ENCODE data around the gene RHOT2. TPM values are rescaled to one million over a fixed set of nuclear protein-coding genes. Genes with fewer than 3 reads are reported as not detected.

RHOT2 gene
- total RNA-seq, 4 donors from 2014 or later = 50.2 to 64.0 (median 55.0) TPM

DNA sequence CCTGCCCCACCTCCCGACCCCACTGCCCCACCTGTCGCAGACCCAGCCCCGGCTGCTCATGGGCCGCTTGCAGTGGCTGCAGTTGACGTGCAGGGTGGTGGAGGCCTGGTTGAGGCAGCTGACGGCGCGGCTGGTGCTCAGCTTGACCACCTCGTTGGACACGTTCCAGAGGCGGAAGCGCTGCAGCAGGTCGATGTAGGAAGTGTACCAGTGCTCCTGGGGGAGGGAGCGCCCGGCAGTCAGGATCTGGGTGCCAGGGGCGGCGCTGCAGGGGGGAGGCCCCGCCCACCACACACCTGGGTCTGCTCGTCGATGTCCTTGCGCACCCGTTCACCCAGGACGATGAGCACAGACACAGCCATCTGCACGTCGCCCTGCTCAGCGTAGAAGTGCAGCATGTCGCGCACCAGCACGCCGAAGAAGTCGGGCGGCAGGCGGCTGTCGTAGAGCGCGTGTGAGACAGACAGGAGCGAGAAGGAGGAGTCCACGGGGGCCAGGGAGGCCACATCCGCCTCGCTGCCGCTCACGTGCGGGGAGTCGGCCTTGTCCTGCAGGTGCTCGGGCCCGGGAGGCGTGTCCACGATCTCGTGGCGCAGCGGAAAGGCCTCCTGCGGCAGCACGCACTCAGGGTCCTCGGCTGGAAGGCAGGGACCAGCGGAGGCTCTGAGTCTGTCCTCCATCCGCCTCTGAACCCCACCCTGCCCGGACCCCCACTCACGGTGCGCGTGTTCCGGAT, 17.2 kb downstream of the RHOT2 start:
- Histone ChIP-seq H3K4me1 (peaks cover 0 to 81% (median 54%) of the 10 kb centered on the region in 3 donors), H3K27ac (peak overlapping the region in 3 of 4 donors; percentile 79 to 88 (median 86)), H3K9me3 (no peaks in the 10 kb centered on the region), H3K4me3 (peak overlapping the region; percentile 47 to 81), H3K27me3 (no peaks in the 10 kb centered on the region), H3K36me3 (peaks cover 0 to 46% of the 10 kb centered on the region in 2 donors)
- no CpG with 5 or more reads among the region's 61 CpGs for WGBS, 2 donors (ENCODE audit: low coverage in 1 of 2)
- no peak for TF ChIP-seq POLR2A (IDR thresholded peaks at IDR 0.05)
- TF ChIP-seq, protein P1, sequence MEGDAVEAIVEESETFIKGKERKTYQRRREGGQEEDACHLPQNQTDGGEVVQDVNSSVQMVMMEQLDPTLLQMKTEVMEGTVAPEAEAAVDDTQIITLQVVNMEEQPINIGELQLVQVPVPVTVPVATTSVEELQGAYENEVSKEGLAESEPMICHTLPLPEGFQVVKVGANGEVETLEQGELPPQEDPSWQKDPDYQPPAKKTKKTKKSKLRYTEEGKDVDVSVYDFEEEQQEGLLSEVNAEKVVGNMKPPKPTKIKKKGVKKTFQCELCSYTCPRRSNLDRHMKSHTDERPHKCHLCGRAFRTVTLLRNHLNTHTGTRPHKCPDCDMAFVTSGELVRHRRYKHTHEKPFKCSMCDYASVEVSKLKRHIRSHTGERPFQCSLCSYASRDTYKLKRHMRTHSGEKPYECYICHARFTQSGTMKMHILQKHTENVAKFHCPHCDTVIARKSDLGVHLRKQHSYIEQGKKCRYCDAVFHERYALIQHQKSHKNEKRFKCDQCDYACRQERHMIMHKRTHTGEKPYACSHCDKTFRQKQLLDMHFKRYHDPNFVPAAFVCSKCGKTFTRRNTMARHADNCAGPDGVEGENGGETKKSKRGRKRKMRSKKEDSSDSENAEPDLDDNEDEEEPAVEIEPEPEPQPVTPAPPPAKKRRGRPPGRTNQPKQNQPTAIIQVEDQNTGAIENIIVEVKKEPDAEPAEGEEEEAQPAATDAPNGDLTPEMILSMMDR (IDR thresholded peaks at IDR 0.05) = no peak
- no peak for TF ChIP-seq EP300 (IDR thresholded peaks at IDR 0.05)
- TF ChIP-seq POLR2AphosphoS5 (IDR thresholded peaks at IDR 0.05) = no peak
- no peak for ATAC-seq

DNA sequence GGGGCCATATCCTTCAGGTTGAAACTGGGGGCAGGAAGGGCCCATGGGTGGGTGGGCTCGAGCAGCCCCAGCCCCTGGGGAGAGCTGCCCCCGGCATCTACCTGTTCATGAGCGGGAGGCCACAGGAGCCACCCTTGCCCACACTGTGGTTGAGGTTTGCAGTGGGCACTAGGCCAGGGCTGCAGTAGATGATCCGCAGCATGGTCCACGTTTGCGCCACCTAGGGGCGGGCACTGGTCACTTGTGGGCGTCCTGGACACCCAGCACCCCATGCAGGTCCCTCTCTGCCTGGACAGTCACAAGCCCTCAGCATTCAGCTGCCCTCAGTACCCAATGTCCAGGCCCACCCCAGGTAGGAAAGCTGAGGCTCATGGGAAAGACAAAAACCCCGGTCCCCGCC, 18.0 kb downstream of the RHOT2 start:
- Histone ChIP-seq H3K27me3 (no peaks in the 10 kb centered on the region), H3K36me3 (peaks cover 0 to 46% of the 10 kb centered on the region in 2 donors), H3K27ac (no peak overlapping the region), H3K4me1 (peaks cover 0 to 84% (median 56%) of the 10 kb centered on the region in 3 donors), H3K4me3 (no peak overlapping the region), H3K9me3 (no peaks in the 10 kb centered on the region)
- 20% methylated on average over 1 of the region's 10 CpGs; no CpG with 5 or more reads in 1 of the 2 donors for WGBS, 2 donors (ENCODE audit: low coverage in 1 of 2)
- no peak for ATAC-seq
- TF ChIP-seq POLR2AphosphoS5 (IDR thresholded peaks at IDR 0.05) = no peak
- TF ChIP-seq, protein P1 (IDR thresholded peaks at IDR 0.05) = peak in 1 of 4 experiments; percentile 27
- no peak for TF ChIP-seq POLR2A (IDR thresholded peaks at IDR 0.05)
- no peak for TF ChIP-seq EP300 (IDR thresholded peaks at IDR 0.05)

DNA sequence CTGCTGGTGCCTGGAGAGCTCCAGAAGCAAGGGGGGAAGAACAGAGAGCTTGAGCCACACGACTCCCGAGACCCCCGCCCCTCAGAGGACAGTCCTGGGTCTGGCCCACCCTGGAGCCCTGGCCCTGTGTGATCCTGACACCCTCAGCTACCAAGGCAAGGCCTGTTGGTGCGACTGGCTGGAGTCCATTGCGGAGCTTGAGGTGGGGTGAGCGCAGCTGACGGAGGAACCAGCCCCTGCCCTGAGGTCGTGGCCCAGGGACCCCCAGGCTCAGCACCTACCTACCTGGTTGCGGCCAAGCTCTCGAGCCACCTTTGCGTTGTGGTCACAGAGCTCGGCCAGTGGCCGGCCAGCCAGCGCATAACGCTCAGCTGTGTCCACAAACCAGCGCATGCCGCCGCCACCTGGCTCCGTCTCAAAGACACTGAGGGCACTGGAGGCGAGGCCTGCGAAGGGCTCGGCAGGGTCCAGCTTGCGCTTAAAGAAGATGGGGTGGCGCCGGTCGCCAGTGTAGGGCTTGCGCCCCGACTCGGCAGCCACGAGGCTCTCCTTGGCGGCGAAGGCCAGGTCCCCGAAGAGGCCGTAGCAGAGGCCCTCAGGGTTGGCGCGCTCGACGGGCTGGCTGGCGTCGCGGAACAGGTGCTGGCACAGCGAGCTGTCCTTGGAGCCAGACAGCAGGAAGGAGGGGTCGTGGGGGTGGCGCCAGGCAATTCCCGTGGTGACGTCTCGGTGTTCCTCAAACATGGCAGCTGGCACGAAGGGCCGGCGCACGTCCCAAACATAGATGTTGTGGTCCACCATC, 18.7 kb downstream of the RHOT2 start:
- Histone ChIP-seq H3K27me3 (peaks cover 2% of the 10 kb centered on the region), H3K27ac (no peak overlapping the region), H3K4me3 (no peak overlapping the region), H3K4me1 (peaks cover 0 to 77% (median 49%) of the 10 kb centered on the region in 3 donors), H3K9me3 (no peaks in the 10 kb centered on the region), H3K36me3 (peaks cover 0 to 42% of the 10 kb centered on the region in 2 donors)
- no peak for ATAC-seq
- TF ChIP-seq, protein P1 (IDR thresholded peaks at IDR 0.05) = no peak
- TF ChIP-seq POLR2A (IDR thresholded peaks at IDR 0.05) (no peak), POLR2AphosphoS5 (IDR thresholded peaks at IDR 0.05) (no peak), EP300 (IDR thresholded peaks at IDR 0.05) (no peak)
- WGBS, 2 donors (ENCODE audit: low coverage in 1 of 2) = no CpG with 5 or more reads among the region's 51 CpGs

DNA sequence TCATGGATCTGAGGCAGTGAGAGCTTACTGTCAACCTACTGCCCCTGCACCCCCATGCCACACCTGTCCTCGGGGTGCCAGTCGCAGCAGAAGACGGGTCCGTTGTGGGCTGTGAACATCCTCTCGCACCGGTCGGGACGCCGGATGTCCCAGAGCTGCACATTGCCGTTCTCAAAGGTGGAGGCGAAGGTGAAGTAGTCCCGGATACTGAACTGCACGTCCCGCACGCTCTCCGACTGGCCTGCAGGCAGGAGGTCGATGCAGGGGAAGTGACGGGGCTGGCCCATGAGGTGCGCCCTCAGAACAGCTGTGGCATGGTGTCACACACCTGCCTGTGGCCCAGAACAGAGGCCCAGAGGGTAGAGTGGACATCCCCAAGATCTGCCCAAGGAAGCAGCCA, 19.6 kb downstream of the RHOT2 start:
- TF ChIP-seq EP300 (IDR thresholded peaks at IDR 0.05) (no peak), POLR2AphosphoS5 (IDR thresholded peaks at IDR 0.05) (no peak), POLR2A (IDR thresholded peaks at IDR 0.05) (no peak)
- TF ChIP-seq, protein P1 (IDR thresholded peaks at IDR 0.05) = no peak
- Histone ChIP-seq H3K27me3 (peaks cover 9% of the 10 kb centered on the region), H3K4me1 (peaks cover 0 to 68% (median 41%) of the 10 kb centered on the region in 3 donors), H3K4me3 (no peak overlapping the region), H3K36me3 (peaks cover 0 to 34% of the 10 kb centered on the region in 2 donors), H3K9me3 (no peaks in the 10 kb centered on the region), H3K27ac (no peak overlapping the region)
- WGBS, 2 donors (ENCODE audit: low coverage in 1 of 2) = no CpG with 5 or more reads among the region's 19 CpGs
- ATAC-seq = no peak
